Lung (tissue), 12 donors: ENCODE data around the gene TGFB1. TPM values are rescaled to one million over a fixed set of nuclear protein-coding genes. Genes with fewer than 3 reads are reported as not detected.
A peak's percentile ranks its signal among the peaks of the same experiment; 100 is the strongest.

Experiments
- ATAC-seq: fragments of 200-7000 bp; cut with Tn5 transposase; one replicate; pipeline ENCODE4 v1.9.1; 2020; ENCODE audit warnings: moderate number of reproducible peaks; ENCODE audit not compliant: insufficient read depth, low FRiP score
- DNase-seq, 3 donors: peaks; one replicate each; pipeline ENCODE4 v3.0.0-alpha.2; 2013 to 2017
- H3K27ac ChIP-seq, 2 donors: one replicate each; pipeline ENCODE4 v1.5.1; 2013; ENCODE audit warnings: mild to moderate bottlenecking in 2 of 2, moderate library complexity in 2 of 2, control low read depth in 1 of 2, inconsistent platforms in 1 of 2, low read depth in 1 of 2, low read length in 1 of 2
- H3K27me3 ChIP-seq, 3 donors: one replicate each; pipeline ENCODE4 v1.5.1; 2013; ENCODE audit warnings: low read length in 2 of 3; ENCODE audit not compliant: control insufficient read depth in 3 of 3, insufficient read depth in 3 of 3
- H3K36me3 ChIP-seq, 4 donors: one replicate each; pipeline ENCODE4 v1.5.1; 2013; ENCODE audit warnings: low read length in 4 of 4, mild to moderate bottlenecking in 1 of 4, moderate library complexity in 1 of 4; ENCODE audit not compliant: control insufficient read depth in 4 of 4, insufficient read depth in 4 of 4
- H3K4me1 ChIP-seq, 5 donors: one replicate each; pipeline ENCODE4 v1.5.1; 2013; ENCODE audit warnings: low read length in 5 of 5, mild to moderate bottlenecking in 2 of 5, moderate library complexity in 1 of 5; ENCODE audit not compliant: control insufficient read depth in 5 of 5, insufficient read depth in 5 of 5
- H3K4me3 ChIP-seq: one replicate; pipeline ENCODE4 v1.5.1; 2013; ENCODE audit warnings: mild to moderate bottlenecking, control low read depth, moderate library complexity
- H3K9ac ChIP-seq, 2 donors: one replicate each; pipeline ENCODE4 v1.5.1; 2013; ENCODE audit warnings: low read length in 2 of 2, control low read depth in 1 of 2; ENCODE audit not compliant: insufficient read depth in 1 of 2
- H3K9me3 ChIP-seq, 4 donors: one replicate each; pipeline ENCODE4 v1.5.1; 2013; ENCODE audit warnings: low read length in 3 of 4, mild to moderate bottlenecking in 1 of 4, moderate library complexity in 1 of 4; ENCODE audit not compliant: control insufficient read depth in 4 of 4, insufficient read depth in 3 of 4
- CTCF ChIP-seq: IDR thresholded peaks from 2 replicates; pipeline ENCODE4 v1.5.1; 2012; ENCODE audit warnings: mild to moderate bottlenecking; ENCODE audit errors: control extremely low read depth, extremely low read depth
- WGBS, 2 donors: extraction: QIAGEN DNeasy Blood & Tissue Kit; methylation state at CpG; one replicate each; pipeline ENCODE4 v1.1.7; 2013; 5-methylcytosine and 5-hydroxymethylcytosine counted together
- polyA plus RNA-seq, 2 donors: library from polyadenylated mRNA; stranded (reverse); fragments of 200-250 nt; gene quantifications; one replicate each; pipeline ENCODE4 v1.2.1, GENCODE V29; 2013
- total RNA-seq, 2 donors: library from RNA; depleted of rRNA in 1 of 2; stranded (reverse); fragments of >200 nt in 1 of 2; gene quantifications; one replicate each; pipeline ENCODE4 v1.2.1, GENCODE V29; 2014 to 2021
- donor health status: control.
- donor health status: control.
- donor health status: Bipolar disorder and iron deficiency.
- donor health status: healthy.
- donor health status: DM: yes; HTN: yes; CAD: no.

The TGFB1 gene
- total and polyA plus RNA-seq, 4 donors = 18.0 to 88.8 (median 47.6) TPM

GRCh38 chr19:41311072-41311471 lies 42.6 kb downstream of the TGFB1 start:
- Histone ChIP-seq H3K9me3 (no peaks in the 10 kb centered on the region), H3K4me1 (peaks cover 4 to 25% (median 9%) of the 10 kb centered on the region in 5 donors), H3K36me3 (peaks cover 6 to 28% (median 20%) of the 10 kb centered on the region in 4 donors), H3K4me3 (no peak overlapping the region), H3K27ac (no peak overlapping the region), H3K27me3 (no peaks in the 10 kb centered on the region), H3K9ac (peak overlapping the region in 1 of 2 donors; percentile 91)
- ATAC-seq (no peak), DNase-seq (no peak)
- 59 to 71% methylated on average over 5 of the region's 5 CpGs for WGBS, 2 donors
- TF ChIP-seq CTCF = no peak

- 0% methylated on average over 45 to 47 of the region's 47 CpGs for WGBS, 2 donors
- Histone ChIP-seq H3K4me3 (peak within 1 kb of the TSS; percentile 88), H3K36me3 (peaks cover 13 to 29% (median 26%) of the 10 kb centered on the region in 4 donors), H3K27me3 (no peaks in the 10 kb centered on the region), H3K4me1 (peaks cover 4 to 25% (median 9%) of the 10 kb centered on the region in 5 donors), H3K9me3 (no peaks in the 10 kb centered on the region), H3K27ac (peak within 1 kb of the TSS; percentile 96 to 97), H3K9ac (peak within 1 kb of the TSS; percentile 71 to 91)
- no peak for TF ChIP-seq CTCF
- ATAC-seq (peak; percentile 82), DNase-seq (peak; percentile 91 to 96 (median 95))
Measured at GRCh38 chr19:41310033-41310831, 43.5 kb downstream of the TGFB1 start, which contains the start of gene CCDC97. CCDC97 (plus strand) TSS chr19:41310172; CDS start chr19:41310311, 139 bp downstream.

- no peak for TF ChIP-seq CTCF
- peak overlapping the region; percentile 88 for H3K4me3 ChIP-seq
- peaks cover 17 to 38% (median 31%) of the 10 kb centered on the region in 4 donors for H3K36me3 ChIP-seq
- WGBS, 2 donors = 4 to 7% methylated on average over 26 of the region's 26 CpGs
- H3K9ac ChIP-seq = peak overlapping the region; percentile 71 to 91
- H3K4me1 ChIP-seq = peaks cover 4 to 25% (median 9%) of the 10 kb centered on the region in 5 donors
- ATAC-seq (no peak), DNase-seq (peak in 1 of 3 donors; percentile 39)
- no peaks in the 10 kb centered on the region for H3K27me3 ChIP-seq
- no peaks in the 10 kb centered on the region for H3K9me3 ChIP-seq
- peak overlapping the region; percentile 96 to 97 for H3K27ac ChIP-seq
Measured at GRCh38 chr19:41309180-41310032, 44.3 kb downstream of the TGFB1 start.
